NOMO-1 treated with DMSO at 0.1 percent for 48 hours (cell line): ENCODE measurements around the gene SYPL2.
"Not testable (repeated sequence)": the region's sequence is repeated elsewhere in the genome, so short reads cannot be mapped to it uniquely, and the experiment has no call there.

ENCODE experiments used
- DNase-seq: peaks from one replicate; lab custom pipeline; 2025; ENCODE audit not compliant: unreplicated experiment; lab: John Stamatoyannopoulos, UW

The SYPL2 gene

DNA sequence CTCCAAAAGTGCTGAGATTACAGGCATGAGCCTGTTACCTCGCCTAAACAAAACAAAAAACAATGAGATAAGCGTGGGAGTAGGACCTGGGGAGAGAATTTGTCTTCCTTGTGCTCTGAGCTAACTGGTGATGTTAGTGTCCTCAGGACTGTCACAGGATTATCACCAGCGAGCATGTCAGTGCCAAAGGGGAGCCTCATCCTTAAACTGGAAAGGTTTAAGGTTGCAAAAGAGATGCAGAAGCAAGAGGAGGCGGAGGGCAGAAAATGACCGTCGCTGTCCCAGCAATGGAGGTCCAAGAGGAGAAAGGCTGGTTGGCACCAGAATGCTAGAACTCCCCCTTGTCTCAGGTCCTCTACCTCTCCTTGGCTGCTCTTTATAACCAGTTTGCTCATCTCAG lies 3.9 kb downstream of the SYPL2 start:
- no peak for DNase-seq

DNA sequence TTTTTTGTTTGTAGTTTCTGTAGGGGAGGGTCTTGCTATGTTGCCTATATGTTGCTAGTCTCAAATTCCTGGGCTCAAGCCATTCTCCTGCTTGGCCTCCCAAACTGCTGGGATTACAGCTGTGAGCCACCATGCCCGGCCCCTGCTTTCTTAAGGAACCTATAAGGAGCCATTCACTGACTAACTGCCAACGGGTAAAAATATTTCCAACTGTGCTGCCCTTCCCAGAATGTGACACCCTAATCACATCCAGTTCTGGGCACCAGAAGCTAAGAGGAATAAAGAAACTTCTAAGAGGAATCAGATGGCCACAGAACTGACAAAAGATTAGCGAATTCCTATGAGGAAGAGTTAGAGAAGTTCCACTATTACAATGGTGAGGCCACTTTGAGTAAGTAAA lies 6.4 kb downstream of the SYPL2 start:
- DNase-seq = no peak

- DNase-seq = not testable (repeated sequence)
Observed at GRCh38 chr1:109473284-109474057, 7.1 kb downstream of the SYPL2 start.

- no peak for DNase-seq
Observed at GRCh38 chr1:109474697-109475096, 8.4 kb downstream of the SYPL2 start.

- DNase-seq = no peak
Observed at GRCh38 chr1:109475261-109475660, 8.9 kb downstream of the SYPL2 start.

DNA sequence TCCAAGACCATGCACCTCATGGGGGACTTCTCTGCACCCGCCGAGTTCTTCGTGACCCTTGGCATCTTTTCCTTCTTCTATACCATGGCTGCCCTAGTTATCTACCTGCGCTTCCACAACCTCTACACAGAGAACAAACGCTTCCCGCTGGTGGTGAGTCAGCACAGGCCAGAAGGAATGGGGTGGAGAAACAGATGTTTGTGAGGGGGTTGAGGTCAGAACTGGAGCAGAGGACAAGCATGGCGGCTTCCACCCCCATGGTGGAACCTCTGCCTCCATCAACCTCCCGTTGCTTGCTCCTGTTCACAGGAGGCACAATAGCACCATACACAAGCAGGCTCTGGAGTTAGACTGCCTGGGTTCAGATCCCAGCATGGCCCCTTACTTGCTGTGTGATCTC lies 10.5 kb downstream of the SYPL2 start:
- DNase-seq = no peak

DNA sequence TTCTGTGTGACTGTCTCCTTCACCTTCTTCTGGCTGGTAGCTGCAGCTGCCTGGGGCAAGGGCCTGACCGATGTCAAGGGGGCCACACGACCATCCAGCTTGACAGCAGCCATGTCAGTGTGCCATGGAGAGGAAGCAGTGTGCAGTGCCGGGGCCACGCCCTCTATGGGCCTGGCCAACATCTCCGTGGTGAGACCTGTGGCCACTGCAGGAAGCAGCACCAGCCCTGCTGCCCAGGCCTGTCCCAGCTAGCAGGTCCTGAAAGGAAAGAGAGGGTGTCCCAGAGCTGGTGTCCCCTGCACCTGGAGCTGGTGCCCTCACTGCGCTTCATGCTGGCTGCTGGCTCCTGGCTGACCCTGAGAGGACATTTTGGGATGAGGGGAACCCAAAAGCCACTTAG lies 11.5 kb downstream of the SYPL2 start:
- no peak for DNase-seq

DNA sequence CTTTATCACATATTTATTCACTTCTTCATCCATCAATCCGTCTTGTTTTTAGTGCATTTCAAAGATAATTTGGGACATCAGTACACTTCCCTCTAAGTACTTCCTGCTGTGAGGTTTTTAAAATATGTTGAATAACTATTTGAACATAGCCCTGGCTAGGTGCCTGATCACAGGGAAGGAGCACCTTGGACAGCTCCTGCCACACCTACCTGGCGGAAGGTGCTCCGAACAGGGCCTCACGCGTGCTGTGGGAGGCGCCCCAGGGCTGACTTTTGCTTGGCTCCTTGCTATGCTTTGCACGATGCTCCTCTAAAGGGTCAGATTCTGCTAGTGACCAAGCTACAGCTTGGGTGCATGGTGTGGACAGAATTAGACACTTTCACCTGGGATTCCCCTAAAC lies 12.5 kb downstream of the SYPL2 start:
- DNase-seq = no peak

GRCh38 chr1:109479311-109479710 lies 13.0 kb downstream of the SYPL2 start:
- no peak for DNase-seq

GRCh38 chr1:109479901-109480300 lies 13.6 kb downstream of the SYPL2 start:
- DNase-seq = no peak

GRCh38 chr1:109481646-109482045 lies 15.3 kb downstream of the SYPL2 start:
- DNase-seq = no peak

DNA sequence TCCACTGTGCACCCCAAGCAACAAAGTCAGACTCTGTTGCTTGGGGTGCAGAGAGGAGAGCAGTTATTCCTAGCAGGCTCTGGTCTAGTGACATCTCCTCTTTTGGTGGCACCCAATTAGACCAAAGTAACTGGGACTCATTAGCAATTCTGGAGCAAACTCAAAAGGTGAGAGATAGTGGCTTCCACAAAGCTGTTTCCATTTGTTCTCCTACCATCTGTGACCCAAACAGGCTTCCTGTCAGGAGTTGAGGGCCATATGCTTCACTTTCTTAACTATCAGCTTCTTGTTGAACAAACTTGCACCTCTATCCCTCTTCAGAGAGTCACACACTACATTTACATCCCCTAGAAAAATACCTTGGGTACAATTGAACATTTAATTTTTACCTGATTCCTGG lies 15.9 kb downstream of the SYPL2 start:
- no peak for DNase-seq

DNA sequence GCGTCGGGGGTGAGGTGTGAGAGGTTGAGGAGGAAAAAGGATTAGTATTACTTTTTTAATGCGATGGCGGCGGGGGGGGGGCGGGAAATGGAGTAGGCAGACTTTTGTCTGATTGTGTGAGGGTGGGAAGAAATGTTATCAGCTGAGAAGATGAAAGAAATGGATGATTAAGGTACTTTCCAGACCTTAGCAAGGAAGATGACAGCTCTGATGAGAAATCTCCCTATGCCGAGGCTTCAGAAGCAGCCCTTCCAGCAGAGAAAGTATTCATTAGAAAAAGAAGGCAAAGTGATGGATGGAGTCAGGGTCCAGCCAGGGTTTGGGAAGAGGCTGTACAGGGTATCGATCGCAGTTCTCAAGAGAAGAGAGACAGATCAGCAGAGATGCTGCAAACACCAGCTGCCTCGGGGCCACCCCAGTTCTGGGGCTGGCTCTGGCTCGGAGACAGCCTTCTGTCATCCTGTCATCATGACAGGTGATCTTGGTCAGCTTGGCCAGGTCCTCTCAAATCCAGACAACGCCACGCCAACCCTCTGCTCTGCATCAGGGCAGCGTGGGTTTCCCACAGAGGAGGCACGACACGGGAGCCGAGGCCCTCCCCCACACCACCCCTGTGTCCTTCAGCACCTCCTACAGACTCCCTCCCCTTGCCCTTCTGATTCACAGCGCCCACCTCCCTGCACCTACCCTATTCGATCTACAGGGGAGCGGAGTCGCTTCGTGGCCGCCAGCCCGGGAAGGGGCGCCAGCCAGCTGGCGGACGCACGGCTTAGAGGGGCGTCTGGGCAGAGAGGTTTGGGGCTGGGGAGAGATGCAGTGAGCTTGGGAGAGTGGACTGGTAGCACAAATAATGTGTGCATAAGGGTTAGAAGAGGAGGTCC lies 16.7 kb downstream of the SYPL2 start:
- DNase-seq = no peak

DNA sequence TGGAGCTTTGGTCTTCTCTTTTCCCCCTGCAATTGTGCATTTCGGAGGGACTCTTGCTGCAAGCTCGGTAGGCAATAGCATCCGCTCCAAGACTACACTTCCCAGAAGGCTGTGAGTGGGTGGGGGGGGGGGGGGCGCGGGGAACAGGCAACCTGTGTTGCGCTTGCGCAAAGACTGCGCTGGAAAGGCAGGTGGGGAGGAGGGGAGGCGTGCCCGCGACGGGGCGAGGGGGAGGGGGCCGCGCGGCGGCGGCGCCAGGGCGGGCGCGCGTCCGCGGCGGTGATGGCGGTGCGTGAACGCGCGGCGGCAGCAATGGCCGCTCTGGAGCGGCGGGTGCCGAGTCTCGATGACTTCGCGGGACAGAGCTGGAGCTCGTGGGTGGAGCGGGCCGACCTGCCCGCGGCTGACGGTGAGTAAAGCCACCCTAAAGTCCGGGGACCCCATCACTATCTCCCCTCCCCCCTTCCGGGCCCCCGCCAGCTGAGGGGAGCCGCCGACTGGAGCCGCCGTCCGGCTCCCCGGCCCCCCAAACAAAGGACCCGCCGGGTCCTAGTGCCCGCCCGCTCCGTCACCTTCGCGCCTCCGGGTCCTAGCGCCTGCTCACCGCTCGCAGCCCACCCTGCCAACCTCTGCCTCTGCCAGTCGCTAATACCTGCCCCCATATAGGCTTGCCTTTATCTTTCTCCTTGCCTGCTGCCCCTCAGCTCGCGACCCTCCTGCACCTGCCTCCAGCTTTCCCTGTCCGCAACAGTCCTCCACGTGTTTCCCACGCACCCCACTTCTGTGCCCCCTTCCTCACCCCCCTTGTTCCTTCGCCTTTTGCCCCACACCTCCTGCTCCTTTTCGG lies 17.5 kb downstream of the SYPL2 start, which contains the start of gene ATXN7L2:
ATXN7L2 (plus strand) TSS at position 234 of the 847 bp plus-strand sequence; CDS start at position 283, 49 bp downstream.
- peak; percentile 83 for DNase-seq

DNA sequence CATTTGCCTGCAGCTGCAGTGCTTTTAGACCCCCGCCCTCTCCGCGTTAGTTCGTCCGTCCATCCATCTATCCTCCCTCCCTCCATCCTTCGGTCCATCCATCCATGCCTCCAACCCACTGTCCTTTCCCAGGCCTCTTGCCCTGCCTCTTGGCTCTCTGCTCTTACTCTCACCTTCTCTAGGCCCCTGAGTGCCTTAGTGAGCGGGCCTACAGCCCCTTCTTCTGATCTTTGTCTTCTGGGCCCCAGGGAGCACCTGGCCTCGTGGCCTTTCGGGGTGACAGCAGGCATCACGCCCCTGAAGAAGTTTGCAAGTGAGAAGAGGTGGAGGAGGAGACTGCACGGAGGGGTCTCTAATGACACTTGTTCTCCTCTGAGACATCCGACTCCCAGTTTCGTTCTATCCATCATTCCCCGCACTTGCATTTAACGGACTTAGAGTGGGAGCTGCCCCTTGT lies 18.2 kb downstream of the SYPL2 start:
- DNase-seq = no peak

DNA sequence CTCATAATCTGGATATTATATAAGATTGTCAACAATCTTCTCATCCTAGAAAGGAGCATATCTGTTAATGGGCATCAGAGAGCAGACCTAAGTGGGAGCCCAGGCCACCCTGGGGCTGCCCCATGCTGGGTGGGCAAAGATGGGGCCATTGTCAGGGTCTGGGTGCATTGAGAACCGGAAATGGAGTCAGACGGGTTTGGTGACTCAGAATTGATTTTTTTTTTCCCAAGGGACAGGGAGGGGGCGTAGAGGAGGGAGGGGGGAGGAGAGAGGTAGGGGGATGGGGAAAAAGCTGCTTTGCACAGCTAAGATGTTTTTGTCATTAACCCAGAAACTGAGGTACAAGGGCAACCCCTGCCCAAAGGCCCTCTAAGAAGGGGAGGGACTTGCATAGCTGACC lies 18.7 kb downstream of the SYPL2 start:
- no peak for DNase-seq

- no peak for DNase-seq
Observed at GRCh38 chr1:109487261-109487660, 20.9 kb downstream of the SYPL2 start.

- no peak for DNase-seq
Observed at GRCh38 chr1:109488201-109488600, 21.9 kb downstream of the SYPL2 start.

DNA sequence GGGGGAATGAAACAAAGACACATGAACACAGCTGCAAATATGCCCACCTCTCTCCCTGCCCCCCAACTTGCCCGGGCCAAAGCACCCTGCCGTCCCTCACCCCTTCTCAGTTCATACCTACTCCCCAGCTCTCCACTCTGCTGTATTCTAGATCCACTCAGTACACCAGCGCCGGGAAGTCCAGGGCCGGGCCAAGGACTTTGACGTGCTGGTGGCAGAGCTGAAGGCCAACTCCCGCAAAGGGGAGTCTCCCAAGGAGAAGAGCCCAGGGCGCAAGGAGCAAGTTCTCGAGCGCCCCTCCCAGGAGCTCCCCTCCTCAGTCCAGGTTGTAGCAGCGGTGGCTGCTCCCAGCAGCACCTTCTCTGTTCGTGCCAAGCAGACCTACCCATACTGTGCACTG lies 22.4 kb downstream of the SYPL2 start:
- no peak for DNase-seq

GRCh38 chr1:109490029-109490933 lies 23.9 kb downstream of the SYPL2 start:
- peak; percentile 54 for DNase-seq
